Inflammatory macrophage (primary cell): ENCODE measurements around the gene ELMO3.
A peak's percentile ranks its signal among the peaks of the same experiment; 100 is the strongest.

ENCODE experiments used
- DNase-seq, 2 donors: peaks; one replicate each; pipeline ENCODE4 v3.0.0-alpha.2; 2020 to 2022

Gene ELMO3

DNA sequence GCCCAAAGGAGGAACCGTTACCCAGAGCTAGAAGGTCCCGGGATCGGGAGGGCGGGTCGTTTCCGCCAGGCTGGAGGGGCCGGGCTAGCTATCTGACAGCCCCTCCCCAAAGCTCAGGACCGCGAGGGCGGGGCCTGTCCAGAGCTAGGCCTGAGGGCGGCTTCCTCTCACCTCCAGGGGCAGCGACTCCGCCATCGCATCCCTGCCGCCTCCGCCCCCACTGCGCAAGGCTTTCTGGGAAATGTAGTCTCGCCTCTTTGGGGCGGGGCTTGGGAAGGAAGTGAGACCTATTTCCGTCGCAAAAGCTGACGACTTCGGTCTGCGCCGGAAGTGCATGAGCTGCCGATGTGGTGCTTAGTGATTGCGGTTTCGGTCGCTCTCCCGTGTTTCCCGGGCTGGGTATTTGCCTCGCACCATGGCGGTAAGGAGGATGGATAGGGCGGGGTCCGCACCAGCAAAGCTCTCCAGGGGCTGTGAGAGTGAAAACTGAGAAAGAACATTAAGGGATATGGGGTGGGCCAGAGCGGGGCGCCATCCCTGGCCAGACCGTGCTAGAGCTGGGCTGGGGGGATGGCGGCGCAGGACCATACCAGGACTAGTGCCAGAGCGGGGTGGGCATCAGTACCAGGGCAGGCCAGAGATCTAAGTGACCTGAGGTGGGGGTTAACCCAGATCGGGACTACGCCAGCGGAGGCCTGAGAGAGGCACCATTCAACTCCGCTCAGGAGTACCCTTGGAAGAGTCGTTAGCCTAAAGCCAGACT is 28.1 kb downstream of the ELMO3 start, which contains the start of gene TMEM208:
TMEM208 (plus strand) TSS at position 327 of the 763 bp plus-strand sequence; CDS start at position 416, 89 bp downstream.
- peak; percentile 99 for DNase-seq

DNA sequence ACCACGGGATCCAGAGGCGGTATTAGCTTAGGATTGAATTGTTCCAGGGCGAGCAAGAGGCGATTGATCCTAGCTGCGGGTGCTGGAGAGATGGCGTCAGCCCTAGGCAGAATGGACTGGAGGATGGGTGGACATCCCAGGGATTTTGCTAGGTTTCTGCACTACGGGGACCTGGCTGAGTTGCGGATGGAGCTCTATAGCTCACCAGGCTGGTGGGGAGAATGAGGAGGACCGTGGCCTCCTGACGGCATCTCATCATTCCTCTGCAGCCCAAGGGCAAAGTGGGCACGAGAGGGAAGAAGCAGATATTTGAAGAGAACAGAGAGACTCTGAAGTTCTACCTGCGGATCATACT is 28.6 kb downstream of the ELMO3 start:
- DNase-seq: no peak

DNA sequence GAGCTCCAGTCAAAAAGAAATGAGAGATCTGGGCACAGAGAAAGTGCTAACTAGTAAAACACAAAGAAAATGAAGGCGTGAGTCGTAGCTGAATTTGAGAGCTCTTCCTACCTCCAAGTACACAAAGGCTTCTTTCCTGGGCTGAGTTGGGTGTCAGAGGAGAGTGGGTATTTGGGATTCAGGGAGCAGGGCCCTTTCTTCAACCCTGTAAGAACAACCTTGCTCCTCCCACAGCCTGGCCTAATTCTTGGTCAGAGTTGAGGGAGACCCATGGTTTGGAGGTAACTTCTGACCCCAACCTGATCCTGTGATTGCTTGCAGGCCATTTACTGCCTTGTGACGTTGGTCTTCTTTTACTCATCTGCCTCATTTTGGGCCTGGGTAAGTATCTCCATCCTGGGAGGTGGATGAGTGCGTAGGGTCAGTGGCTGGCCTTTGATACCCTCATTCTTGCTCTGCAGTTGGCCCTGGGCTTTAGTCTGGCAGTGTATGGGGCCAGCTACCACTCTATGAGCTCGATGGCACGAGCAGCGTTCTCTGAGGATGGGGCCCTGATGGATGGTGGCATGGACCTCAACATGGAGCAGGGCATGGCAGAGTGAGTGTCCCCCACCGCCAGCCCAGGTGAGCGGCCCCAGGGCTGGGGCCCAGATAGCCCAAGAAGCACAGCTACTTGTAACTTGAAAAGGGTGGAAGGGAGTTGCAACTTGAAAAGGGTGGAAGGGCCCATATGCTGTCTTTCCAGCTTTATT is 29.3 kb downstream of the ELMO3 start:
- no peak for DNase-seq

DNA sequence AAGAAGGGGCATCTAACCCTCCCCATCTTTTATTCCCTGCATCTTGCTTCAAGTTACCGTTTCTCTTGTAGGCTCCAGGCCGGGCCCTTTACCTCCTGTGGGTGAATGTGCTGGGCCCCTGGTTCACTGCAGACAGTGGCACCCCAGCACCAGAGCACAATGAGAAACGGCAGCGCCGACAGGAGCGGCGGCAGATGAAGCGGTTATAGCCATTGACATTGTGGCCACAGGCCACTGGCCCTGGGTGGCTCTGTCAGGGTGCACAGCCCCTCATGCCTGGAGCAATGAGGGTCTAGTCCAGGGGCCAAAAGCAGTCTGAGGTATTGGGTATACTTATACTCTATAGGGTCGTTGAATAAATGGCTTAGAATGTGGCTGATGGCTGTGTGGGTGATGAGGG is 30.0 kb downstream of the ELMO3 start:
- no peak for DNase-seq

DNA sequence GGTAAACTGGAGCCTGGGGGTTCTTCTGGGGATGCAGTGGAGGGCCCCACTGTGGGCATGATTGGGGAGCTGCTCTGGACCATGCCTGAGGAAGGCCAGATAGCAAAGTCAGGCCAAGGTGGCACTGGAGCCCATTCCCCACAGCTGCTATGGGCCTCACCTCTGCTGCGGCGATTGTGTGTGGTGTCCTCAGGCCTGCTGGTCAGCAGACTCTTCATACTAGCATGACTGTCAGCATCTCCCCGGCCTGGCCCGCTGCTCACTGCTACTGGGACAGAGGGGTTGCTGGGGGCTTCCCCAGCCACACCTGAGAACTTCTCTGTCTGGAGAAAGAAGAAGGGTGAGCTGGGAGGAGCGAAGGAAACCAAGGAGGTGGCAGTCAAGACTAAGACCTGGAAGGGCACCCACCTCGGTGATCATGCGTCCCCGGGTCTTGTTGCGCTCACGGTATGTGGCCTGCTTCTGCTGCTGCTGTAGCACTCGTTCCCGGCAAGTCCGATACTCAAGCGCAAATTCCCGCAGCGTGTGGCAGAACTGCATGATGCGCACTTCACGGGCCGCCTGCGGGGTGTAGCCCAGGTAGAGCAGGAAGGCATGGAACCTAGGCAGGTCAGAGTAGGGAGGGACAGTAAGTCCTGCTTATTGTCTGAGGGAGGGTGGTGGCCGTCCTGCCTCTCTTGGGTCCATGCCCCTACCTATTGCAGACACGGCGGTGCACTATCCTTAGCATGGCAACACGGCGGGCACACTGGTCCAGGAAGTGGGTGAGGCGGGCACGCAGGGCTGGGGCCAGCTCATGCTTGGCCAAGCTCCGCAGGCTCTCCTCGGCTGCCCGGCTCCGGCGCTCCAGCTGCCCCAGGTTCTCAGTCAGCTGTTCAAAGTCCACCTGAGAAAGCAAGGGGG is 31.2 kb downstream of the ELMO3 start:
- no peak for DNase-seq

DNA sequence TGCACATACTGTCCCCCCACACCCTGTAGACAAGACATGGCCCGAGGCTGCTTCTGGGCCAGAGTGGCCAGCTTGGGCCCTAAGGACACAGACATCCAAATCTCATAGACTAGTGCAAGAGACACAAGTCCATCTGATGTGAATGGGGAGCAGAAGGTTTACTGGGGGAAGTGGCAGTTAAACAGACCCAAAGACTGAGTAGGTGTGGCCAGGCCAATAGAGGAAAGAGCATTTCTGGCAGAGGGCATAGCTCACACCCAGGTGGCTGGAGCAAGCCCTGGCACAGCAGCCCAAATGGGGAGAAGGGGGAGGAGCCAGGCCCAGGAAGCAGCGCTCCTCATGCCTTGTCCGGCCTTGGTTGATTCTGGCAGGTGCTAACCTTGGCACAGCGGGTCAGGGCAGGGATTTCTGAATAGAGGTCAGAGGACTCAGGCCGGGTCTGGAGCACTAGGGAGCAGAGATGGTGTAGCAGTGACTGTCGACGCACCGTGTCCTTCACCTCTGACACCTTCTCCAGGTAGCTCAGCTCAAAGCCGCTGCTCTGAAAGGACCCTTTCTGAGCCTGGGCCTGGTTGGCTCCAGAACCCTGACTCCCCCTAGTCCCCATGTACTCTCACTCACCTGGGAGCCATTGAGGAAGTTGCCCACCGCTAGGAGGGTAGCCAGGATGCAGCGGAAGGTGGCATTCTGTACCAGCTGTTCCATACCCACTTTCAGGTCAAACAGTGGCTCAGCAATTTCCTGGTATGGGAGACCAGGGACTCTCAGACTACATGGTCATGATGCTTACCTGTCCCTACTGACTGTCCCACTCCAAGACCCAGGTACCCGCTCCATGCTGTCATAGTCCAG is 32.1 kb downstream of the ELMO3 start:
- no peak for DNase-seq

DNA sequence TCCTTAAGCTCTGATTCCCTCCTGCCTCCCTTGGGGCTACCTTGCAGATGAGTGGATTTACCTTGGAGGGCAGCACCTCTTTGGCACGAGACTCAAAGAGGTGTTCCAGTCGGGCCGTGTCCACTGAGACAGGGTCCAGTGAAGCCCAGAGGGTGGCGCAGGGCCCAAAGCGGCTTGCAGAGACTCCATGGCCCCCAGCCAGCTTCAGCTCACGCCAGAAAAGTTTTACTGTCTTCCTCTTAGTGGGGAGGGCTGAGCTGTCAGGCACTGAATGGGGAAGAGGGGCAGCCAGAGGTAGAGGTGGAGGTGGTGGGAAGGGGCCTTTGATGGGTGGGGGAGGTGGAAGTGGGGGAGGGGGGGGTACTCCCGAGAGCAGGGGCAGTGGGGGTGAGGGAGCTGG is 34.7 kb downstream of the ELMO3 start:
- DNase-seq: no peak

DNA sequence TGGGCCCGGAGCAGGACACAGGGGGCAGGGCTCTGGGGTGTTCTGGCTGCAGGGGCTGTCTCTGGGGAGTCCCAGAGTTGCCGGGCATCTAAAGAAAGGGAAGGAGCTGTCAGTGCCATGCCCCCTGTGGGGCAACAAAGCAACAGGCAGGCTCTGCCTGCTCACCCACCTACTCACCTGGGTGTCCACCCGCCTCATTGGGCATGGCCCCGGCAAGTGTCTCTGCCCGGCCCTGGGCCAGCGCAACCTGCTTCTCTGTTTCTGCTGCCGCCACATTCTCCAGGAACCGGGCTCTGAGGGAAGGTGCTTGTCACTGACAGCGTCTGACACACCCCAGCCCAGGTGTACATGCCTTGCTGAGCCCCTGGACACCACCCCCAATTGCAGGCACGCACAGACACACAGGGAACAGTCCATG is 35.3 kb downstream of the ELMO3 start:
- no peak for DNase-seq

DNA sequence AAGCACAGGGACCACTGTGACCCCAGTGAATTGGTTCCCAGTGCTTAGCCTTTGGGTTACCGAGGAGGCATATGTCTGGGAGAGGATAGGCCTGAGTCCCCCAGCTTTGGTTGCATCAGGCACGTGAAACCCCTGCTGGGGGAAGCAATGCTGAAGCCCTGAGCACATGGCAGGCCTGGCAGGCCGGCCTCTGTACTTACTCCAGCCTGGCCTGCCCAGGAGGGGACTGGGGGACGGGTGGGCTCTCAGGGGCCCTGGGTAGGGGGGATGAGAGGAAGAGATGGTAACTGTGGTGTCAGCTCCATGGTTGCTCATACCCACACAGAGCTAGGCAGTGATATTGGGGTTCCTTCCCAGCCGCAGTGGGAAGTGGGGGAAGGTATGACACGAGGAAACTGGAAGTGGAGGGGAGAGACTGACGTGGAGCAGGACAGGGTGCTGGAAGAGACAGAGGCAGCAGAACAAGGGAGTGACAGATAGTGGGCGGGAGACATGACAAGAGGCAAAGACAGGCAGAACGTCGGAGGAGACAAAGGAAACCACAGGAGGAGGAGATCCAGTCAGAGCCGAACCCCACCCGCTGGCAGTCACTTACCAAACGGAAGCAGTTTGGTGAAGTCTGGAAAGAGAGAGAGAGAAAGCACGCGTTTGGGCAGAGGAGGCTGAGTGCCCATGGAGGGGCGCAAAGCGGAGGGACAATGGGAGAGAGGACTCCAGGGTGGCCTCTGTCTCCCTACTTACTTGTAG is 37.1 kb downstream of the ELMO3 start:
- DNase-seq: peak; percentile 31 to 65

DNA sequence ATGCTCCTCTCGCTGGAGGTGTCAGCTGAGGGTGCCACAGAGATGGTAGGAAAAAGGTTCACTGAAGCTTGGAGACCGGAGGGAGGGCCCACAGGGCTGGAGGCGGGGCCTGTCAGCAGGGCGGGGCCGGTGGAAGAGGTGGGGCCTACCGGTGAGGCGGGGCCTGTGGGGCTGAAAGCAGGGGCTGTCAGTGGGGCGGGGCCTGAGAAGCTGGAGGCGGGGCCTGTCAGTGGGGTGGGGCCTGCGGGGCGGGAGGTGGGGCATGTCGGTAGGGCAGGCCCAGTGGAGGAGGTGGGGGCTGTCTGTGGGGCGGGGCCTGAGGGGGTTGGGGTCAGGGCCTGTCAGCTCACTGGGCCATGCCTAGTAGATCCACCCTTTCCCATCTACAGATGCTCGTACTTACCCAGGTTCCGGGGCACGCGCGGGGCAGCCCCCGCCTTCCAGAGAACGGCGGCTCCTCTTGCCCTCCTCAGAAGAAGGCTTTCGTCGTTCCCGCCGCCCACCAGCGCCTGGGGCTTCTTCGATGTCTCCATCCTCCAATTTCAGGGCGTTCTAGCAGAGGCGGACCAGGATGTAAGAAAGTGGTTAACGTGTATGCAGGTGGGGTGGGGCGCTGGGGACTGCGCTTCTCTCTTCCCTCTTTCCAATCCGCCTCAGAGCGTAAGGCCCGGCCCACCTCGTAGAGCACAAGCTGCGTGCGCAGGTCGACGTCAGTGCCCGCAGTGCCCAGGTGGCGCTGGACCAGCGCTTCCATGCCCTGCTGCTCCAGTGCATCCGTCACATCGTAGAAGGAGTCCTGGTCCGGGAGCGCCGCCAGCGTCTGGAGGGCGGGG is 37.8 kb downstream of the ELMO3 start:
- peak; percentile 68 to 71 for DNase-seq

DNA sequence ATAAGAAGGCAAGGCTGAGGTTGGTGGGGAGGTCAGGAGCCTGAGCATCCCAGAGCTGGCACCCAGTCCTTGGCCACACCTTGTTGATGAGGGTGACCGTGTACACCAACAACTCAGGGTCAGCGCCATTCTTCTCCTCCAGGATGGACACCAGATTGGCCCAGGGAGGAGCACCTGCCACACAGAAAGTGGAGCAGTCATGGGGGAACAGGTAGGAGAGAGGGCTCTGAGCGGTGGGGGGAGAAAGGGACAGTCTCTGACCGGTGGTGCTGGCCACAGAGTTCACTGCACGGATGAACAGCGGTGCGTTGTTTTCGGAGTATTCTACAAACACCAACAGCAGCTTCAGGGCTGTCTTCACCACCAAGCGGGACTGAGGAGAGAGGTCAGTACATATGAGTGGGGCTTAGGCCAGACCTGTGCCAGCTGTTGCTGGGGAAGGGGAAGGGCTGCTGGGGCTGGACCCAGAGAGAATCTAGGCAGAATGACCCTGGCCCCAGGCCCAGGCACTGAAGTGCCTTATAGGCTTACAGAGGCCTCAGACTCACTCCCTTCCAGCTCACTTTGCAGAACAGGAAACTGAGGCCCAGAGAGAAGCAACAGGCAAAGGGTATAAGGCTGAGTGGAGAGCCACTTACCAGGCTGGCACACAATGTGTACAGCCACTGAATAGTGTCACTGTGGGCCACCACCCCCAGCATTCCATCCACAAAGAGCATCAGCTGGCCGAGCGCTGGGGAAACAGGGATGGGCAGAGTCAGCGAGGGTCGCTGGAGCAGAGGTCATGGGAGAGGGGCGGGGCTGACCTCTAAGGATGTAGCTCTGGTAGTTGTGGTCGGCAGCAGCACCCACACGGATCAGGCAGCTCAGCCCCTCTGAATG is 38.7 kb downstream of the ELMO3 start:
- DNase-seq: no peak

DNA sequence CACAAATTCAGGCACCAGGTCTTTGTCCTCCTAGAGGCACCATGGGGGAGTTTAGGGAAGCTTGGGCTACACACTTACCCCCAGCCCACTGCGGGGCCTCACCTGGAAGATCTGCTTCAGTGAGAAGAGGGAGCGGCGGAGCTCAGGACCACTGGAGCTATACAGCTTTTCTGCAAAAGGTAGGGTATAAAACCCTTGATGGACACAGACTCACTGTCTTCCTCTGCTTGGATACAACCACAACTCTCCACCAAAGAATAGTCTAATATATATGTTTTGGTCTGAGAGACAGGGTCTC is 39.3 kb downstream of the ELMO3 start:
- no peak for DNase-seq

DNA sequence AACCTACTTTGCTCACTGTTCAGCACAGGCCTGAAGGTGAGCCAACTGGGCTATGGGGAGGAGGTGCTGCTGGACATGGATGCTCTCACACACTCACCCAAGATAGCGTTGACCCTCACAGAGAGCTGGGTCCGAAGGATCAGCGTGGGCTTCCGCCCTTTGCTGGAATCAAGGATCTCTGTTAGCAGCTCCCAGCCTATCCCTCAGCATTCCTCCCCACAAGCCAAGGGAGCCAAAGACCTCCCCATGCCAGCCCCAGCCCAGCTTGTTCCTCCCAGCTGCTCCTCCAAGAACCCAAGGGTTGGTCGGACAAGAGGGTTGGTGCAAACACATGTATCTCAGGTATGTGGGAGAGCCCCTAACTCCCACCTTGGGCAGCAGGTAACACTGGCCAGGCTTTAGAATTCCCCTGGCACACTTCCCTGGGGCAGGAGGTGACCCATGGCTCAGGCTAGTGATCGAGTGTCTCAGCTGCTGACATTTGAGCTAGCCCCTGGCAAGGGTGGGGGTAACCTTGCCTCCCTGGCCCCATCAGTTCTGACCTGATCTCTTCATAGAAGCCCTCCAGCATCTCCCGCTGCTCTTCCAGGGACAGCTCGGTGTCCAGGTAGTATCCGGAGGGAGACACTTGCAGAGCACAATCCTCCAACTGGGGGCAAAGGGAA is 40.0 kb downstream of the ELMO3 start:
- DNase-seq: no peak

DNA sequence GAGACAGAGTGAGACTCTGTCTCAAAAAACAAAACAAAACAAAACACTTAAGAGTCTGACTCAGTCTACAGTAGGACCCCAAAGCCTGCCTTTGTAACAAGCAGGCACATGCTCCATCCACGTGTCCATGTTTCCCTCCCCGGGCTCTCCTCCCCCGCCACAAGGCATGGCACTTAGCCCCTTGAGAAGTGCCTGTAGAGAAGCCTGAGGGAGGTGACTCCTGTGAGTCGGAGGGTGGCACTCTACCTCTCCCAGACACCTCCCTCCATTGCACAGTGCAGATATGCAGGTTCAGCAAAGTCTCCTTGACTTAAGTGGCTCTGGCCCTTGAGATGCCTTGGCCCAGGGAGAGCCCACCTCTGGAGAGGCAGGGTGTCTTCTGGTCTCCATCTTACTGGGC is 41.6 kb downstream of the ELMO3 start:
- no peak for DNase-seq

DNA sequence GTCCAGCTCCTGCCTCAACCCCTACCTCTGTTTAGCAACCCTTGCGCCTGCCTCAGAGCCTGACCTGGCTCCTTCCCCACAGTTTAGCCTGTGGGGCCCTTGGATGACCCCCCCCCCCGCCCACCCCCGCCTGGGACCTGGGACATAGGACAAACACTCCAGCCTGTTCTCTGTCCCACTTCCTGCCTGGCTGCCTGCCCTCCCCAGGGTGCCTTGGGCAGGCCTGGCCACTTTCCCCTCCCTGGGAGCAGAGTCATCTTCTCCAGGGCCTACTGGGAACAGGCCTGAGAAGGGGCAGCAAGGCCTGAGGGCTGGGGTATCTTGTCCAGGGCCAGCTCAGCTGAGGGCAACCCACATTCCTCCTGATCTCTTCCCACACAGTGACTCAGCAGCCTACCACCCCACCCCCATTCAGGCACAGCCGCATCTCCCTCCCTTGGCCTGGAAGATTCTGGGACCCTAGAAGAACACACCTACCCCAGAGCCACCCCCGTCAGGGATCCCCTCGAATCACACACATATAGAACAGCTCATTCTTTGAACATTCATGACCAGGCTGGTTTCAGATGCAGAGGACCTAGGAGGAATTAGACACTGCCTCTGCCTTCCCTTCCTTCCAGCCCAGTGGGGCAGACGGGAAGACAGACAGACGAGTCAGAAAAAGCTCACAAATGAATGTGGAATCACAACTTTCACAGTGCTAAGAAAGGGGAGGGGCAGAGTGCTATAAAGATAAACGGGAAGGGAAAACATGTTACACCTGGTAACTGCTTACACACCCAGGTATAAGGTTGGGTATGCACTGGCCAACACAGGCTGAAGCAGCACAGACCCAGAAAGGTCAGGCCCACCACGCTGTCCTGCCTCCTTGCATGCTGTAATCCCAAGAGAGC is 42.3 kb downstream of the ELMO3 start:
- DNase-seq: peak; percentile 45 to 82

DNA sequence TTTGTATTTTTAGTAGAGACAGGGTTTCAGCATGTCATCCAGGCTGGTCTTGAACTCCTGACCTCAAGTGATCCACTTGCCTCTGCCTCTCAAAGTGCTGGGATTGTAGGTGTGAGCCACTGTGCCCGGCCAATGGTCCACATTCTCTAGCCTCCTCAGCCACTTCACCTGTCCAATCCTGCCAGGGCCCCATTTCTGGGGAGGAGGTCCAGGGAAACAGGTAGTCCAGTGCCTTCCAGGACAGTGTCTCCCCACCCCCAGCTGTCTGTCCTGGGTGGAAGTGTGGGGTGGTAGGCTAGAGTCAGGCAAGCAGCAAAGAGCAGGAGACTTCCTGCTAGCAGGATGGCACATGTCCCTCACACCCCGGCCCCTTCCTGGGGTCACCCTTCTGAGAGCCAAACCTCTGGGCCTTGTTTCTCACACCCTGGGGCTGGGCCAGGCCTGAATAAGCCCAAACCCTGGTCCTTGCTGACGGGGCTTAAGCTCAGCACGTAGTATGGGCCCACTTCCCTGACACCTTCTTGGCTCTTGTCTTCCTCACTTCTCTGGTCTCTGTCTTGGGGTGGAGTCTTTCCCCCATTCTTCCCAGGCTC is 43.3 kb downstream of the ELMO3 start:
- DNase-seq: peak in 1 of 2 donors; percentile 17

DNA sequence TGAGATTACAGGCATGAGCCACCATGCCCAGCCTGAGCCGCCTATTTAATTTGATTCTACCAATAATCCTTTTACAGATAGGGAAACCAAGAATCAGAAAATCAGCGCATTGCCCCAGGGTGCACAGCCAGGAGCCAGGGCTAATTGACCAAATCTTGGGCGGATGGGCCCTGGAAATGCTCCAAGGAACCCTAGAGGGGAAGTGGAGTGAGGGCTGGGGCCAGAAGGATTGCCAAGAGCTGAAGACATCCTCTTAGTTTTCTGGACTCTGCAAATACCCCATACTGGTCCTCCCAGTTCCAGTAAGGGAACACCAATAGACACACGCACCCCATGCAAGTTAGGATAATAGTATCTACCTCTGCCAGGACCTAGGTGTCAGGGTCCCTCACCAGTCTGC is 44.5 kb downstream of the ELMO3 start:
- DNase-seq: peak; percentile 76 to 79
